ENCODE data around the gene CDH23.

Gene CDH23

DNA sequence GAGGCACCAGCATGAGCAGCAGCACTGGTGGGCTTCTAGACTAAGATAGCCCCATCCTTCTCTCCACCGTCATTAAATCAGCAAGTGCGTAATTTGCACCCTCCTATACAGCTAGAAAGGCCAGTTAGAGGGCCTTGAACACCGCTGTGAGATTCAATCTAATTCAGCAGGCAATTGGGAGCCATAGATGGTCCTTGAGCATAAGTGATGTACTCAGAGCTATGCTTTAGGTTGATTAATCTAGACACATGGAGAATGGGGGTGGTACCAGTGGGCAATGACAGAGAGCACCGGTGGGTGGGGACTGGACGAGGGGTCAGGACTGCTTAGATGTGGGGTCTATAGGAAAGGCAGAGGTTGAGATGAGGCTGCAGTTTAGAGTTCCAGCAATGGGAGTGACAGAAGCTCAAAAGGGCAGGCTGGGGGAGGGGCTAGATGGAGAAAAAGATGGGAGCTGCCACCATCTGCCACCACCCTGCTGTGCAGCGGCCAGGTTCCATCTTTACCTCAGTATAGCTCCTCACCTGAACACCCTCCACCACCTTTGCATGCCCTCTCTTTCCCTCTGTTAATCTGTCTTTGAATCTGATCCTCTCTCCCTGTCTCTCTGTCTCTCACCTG lies 235.6 kb downstream of the CDH23 start:
- no peak for DNase-seq

- no peak for DNase-seq
Observed at GRCh38 chr10:71632896-71633600, 236.3 kb downstream of the CDH23 start.

GRCh38 chr10:71633920-71634319 lies 237.2 kb downstream of the CDH23 start:
- no peak for DNase-seq

DNA sequence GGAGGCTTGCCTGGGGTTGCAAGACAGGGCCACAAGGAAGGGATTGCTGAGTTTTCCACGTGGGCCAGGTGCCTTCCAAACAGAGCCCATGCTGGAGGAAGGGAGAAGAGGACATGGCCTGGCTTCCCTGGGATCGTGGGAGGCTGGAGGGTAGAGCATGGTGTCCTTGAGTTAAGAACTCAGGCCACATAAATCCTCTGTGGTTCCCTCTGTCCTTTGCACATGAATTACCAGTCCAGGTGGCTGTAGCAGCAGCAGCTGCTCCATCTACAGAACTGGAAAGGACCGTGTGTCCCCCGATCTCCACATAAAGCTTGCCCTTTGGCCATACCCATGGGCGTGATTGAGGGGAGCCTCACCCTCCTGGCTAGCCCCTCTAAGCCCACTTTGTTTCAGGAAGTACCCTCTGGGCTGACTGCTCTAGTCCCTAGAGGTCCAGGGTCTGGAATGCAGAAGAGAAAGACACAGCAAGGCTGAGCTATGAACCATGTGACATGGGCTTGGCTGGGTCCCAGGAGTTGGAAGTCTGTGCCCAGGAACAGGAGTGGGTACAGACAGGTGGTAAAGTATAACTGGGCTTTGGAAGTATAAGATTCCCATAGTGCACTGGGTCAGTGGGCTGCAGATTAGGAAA lies 237.9 kb downstream of the CDH23 start:
- no peak for DNase-seq

DNA sequence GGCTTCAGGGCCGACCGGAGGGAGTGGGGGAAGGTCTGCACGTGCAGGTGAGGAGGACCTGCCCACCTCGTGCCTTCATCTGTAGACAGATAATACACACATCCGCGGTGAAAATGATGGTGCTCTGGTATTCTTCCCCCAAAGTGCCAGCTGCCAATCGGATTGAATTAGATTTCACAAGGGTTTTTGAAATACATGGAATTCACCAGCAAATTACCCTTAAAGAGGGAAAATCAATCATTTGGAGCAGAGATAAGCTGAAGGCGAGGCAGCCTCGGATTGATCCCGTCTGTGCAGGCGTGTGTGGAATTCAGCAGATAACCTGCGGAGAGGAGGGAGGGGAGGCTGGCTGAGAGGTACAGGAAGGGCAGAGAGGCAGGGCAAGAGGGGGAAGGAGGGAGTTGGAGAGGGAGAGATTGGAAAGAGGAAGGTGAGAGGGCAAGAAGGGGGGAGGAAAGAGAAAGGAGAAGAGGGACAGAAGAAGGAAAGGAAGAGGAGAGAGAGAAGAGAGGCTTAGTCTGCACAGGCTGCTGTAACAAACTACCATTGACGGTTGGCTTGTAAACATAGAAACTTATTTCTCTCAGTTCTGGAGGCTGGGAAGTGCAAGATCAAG lies 238.6 kb downstream of the CDH23 start:
- DNase-seq = no peak

DNA sequence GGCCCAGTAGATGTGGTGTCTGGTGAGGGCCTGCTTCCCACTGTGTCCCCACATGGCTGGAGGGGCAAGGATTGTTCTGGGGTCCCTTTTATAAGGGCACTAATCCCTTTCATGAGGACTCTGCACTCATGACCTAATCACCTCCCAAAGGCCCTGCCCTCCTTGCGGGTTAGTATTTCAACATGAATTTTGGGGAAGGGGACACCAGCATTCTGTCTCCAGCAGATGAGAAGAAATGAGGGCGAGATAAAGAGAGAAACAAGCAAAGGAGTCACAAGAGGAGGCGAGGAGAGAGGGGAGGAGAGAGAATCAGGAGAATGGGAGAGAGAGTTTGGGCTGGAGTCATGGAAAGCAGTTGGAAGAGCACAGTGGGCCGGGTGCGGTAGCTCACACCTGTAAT lies 239.1 kb downstream of the CDH23 start:
- no peak for DNase-seq

DNA sequence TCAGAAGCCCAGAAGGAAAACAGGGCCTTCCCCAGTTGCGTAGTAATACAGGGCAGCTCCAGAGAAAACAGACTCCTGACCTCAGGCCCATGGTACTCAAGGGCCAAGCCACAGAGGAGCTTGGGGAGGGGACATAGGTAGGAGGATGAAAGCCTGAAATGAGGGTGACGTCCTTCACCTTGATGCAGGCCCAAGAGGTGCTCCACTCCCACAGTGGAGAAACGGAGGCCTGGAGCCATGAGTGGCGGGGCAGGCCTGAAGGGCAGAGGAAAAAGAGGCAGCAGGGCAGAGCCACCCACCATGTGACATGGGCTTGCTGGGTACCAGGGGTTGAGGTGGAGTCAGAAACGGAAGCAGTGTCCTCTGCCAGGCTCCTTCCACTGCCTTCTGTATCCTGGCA lies 239.9 kb downstream of the CDH23 start:
- DNase-seq = no peak

- DNase-seq = no peak
Observed at GRCh38 chr10:71637305-71637704, 240.6 kb downstream of the CDH23 start.

- DNase-seq = no peak
Observed at GRCh38 chr10:71638064-71638821, 241.5 kb downstream of the CDH23 start.

GRCh38 chr10:71638822-71639719 lies 242.4 kb downstream of the CDH23 start:
- no peak for DNase-seq

DNA sequence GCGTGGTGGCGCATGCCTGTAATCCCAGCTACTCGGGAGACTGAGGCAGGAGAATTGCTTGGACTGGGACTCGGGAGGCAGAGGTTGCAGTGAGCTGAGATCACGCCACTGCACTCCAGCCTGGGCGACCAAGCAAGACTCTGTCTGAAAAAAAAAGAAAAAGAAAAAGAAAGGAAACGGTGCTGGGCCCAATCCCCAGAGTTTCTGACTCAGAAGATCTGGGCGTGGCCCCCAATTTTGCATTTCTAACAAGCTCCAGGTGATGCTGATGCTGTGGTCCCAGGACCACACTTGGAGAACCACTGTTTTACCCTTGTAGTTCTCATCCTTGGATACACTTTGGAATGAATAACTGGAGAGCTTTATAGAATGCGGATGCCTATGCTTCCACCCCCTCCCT lies 243.9 kb downstream of the CDH23 start:
- no peak for DNase-seq

- no peak for DNase-seq
Observed at GRCh38 chr10:71641449-71641848, 244.7 kb downstream of the CDH23 start.

DNA sequence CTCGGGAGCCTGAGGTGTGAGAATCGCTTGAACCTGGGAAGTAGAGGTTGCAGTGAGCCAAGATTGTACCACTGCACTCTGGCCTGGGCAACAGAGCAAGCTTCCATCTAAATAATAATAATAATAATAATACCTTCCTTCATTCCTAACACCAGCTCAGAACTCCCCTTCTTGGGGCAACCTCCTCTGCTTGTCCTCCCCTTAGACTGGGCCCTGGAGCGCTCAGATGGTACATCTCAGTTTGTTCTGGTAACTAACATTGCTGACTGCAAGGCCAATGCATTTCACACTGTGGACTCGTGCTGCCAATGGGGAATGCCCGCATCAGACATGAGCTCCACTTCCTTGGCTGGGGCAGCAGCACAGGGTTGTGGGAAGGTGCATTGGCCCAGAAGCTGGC lies 245.3 kb downstream of the CDH23 start:
- no peak for DNase-seq

- no peak for DNase-seq
Observed at GRCh38 chr10:71643904-71644303, 247.2 kb downstream of the CDH23 start.

DNA sequence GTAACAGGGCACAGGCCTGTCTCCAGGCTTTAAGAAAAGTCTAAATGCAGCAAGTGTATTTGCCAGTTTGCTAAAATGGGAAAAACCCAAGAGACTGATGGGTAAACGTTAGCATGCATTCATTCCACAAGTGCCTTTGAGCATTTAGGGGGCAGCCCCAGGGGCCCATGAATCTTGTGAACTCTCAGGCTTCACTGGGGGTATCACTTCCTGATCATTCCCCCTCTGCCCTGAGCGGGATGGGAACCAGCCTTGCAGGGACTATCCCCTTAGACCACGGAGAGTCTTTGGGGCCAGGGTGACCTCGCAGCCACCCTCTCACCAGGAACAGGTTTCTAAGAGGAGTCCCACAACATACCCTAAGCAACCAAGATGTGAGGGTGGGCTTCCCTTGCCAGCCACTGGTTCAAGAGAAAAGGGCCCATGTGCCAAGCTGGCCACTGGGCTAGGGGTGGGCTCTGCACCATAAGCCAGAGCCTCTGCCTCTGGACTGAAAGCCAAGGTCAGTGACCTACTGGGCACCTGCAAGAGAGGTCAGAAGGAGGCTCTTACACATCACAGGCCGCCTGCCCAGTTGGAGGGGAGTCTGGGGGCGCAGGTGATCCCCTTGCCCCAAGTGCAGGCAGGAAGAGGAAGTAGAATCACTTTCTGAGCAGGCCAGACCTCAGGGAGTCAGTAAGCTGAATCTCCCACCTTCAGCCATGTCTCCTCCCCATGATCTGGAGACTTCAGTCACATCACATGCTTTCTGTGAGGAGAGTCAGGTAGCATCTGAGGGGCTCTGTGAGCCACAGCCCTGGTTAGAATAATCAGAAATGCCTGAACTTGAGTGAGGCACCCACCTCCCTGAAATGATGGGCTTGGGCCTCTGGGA lies 247.8 kb downstream of the CDH23 start:
- DNase-seq = no peak

GRCh38 chr10:71645185-71645584 lies 248.5 kb downstream of the CDH23 start:
- no peak for DNase-seq

- no peak for DNase-seq
Observed at GRCh38 chr10:71646037-71646436, 249.3 kb downstream of the CDH23 start.

DNA sequence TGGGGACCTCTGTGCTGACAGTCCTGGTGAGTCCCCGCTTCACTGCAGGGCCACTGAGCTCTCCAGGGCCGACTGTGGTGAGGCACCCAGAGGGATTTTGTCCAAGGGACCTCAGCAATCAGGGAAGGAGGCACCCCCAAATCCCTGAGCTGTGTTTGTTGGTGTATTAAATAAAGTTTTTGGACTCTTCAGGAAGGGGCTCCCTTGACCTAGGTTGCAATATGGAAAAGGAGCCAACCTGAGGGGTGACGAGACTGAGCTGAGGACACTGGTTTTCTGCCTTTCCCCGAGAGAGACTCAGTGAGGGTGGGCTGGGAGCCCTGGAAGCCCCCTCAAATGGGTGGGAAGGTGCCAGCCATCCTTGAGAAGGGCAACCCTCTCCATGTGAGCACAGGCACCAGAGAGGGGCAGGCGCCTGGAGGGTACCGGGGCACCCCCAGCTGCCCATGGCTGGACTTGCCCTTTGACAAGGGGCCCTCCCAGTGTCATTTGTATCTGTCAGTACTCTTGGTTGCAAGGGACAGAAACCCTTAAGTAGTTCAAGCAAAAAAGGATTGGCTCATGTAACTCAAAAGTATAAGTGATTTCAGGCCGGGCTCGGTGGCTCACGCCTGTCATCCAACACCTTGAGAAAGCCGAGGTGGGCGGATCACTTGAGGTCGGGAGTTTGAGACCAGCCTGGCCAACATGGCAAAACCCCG lies 250.0 kb downstream of the CDH23 start:
- DNase-seq = no peak

DNA sequence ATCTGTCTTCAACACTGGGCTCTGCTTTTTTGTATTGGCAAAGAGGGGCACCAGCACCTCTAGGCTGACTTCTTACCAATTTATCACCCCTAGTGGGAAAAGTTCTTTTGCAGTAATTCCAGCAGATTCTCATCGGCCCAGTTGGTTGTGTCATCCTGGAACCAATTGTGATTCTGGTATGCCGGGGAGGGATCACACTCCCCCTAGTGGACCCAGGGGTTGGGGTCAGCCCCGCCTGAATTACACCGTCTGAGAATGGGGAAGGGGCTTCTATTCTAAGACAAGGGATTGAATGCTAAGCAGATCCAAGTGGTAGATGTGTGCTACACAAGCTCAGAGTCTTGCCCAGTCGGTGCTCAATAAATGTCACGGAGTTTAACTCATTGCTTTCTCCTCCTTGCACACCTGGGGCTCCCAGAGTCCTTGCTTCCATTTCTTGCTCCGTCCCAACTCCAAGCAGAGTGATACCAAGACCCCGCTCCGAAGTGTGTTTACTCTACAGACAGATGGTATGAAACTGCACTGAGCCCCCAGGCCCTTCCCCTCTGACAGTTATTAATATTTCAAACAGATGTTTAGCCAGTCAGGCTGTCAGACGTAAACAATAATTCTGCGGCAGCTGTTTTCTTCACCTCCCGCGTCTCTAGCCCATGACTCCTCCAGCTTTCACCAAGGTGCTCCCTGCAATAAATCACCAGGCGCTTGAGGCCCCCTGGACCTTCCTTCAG lies 251.0 kb downstream of the CDH23 start:
- no peak for DNase-seq
